NCI-H2081 (cell line): ENCODE measurements around the gene TMC1.
"Not testable (repeated sequence)": the region's sequence is repeated elsewhere in the genome, so short reads cannot be mapped to it uniquely, and the experiment has no call there.

Source experiments
- DNase-seq, 2 experiments: peaks; one replicate each; lab custom pipeline; 2025; lab: John Stamatoyannopoulos, UW

TMC1 gene

DNA sequence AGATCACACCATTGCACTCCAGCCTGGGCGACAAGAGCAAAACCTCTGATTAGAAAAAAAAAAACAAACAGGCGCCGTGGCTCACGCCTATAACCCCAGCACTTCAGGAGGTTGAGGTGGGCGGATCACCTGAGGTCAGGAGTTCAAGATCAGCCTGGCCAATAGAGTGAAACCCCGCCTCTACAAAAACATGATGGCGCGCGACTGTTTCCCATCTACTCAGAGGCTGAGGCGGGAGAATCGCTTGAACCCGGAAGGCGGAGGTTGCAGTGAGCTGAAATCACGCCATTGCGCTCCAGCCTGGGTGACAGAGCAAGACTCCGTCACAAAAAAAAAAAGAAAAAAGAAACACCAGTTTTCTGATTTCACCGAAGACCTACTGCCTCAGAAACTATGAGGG lies at the start of gene TMC1:
Gene TMC1 (plus strand): TSS at position 193 of the 400 bp plus-strand sequence. CDS start 127,041 bp downstream, outside the sequence.
- not testable (repeated sequence) for DNase-seq

- DNase-seq, result no peak
Observed at GRCh38 chr9:72473474-72474261, 47.7 kb upstream of the TMC1 start.

GRCh38 chr9:72474676-72475075 lies 46.7 kb upstream of the TMC1 start:
- DNase-seq, result no peak

- no peak for DNase-seq
Observed at GRCh38 chr9:72476100-72476499, 45.3 kb upstream of the TMC1 start.

- no peak for DNase-seq
Observed at GRCh38 chr9:72476617-72477437, 44.6 kb upstream of the TMC1 start.

- DNase-seq, result no peak
Observed at GRCh38 chr9:72477930-72478518, 43.4 kb upstream of the TMC1 start.

- DNase-seq, result no peak
Observed at GRCh38 chr9:72478966-72479365, 42.4 kb upstream of the TMC1 start.

GRCh38 chr9:72480261-72480660 lies 41.1 kb upstream of the TMC1 start:
- not testable (repeated sequence) for DNase-seq

GRCh38 chr9:72480921-72481320 lies 40.5 kb upstream of the TMC1 start:
- DNase-seq, result no peak

DNA sequence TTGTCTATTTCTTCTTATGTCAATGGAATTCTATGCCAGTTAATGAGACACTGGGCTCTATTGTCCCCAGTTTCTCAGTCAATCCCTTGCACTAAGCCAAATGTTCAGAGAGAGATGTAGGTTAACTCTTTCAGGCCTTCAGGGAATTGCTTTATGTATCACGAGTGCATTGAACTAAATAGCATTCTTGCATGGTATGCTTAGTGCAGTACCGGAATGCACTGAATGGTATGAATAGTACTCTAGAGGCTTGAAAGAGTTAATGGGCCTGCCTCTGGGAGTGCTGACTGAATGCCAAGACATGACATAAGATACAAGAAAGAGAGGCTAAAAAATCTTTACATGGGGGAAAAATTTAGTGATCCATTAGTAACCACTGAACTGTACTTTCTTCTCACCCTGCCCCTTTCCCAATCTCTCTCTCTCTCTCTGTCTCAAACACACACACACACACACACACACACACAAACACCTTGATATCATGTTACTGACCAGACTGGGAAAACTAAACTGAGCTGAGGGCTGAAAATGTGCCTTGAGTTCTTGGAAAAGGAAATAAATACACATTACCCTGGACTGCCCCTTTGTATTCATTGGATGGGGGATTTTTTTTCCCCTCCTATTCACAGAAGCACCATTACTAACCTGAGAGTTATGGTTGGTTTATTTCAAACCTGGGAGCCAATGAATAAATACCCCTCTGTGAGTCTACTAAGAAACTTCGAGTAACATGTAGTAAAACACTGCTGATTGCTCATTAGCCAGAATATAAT lies 35.4 kb upstream of the TMC1 start:
- no peak for DNase-seq

DNA sequence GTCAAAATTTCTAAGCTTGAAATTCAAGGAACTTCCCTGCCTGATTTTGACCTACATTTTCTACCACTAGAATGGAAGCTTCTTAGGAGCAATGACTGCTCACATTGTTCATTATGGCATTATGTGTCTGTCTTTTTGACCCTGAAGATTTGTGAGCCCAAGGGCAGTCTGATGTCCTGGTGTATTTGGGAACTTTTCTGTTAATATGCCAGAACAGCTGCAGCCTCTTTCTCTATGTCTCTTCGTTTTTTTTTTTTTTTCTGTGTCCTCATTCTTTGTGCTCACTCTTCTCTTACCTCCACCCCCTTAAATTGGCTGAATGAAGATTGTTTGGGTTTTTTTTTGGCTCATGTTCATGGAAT lies 34.8 kb upstream of the TMC1 start:
- DNase-seq, result no peak

- DNase-seq, result not testable (repeated sequence)
Observed at GRCh38 chr9:72487665-72488064, 33.7 kb upstream of the TMC1 start.

GRCh38 chr9:72489986-72490385 lies 31.4 kb upstream of the TMC1 start:
- no peak for DNase-seq

GRCh38 chr9:72491242-72491641 lies 30.2 kb upstream of the TMC1 start:
- DNase-seq, result no peak

- no peak for DNase-seq
Observed at GRCh38 chr9:72494051-72494450, 27.4 kb upstream of the TMC1 start.

GRCh38 chr9:72497447-72498046 lies 23.9 kb upstream of the TMC1 start:
- DNase-seq, result peak; percentile 49 to 84

- no peak for DNase-seq
Observed at GRCh38 chr9:72506615-72507014, 14.8 kb upstream of the TMC1 start.

DNA sequence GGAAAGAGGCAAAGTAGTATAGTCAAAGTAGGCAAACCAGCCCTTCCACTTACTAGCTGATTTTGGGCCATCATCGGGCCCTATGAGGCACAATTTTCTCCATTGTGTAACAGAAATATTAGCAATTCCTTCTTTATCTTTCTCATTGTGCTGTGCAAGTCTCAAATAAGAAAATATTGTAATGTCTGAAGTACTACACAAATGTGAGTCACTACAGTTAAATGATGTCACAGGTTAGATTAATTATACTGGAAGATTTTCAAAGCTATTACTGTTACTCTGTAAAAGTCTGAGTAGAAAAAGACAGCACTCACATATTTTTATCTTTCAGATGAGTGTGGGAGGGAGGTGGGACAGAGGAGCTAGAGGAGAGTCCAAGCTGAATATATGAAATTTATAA lies 12.4 kb upstream of the TMC1 start:
- DNase-seq, result no peak

- DNase-seq, result no peak
Observed at GRCh38 chr9:72509635-72510034, 11.8 kb upstream of the TMC1 start.

DNA sequence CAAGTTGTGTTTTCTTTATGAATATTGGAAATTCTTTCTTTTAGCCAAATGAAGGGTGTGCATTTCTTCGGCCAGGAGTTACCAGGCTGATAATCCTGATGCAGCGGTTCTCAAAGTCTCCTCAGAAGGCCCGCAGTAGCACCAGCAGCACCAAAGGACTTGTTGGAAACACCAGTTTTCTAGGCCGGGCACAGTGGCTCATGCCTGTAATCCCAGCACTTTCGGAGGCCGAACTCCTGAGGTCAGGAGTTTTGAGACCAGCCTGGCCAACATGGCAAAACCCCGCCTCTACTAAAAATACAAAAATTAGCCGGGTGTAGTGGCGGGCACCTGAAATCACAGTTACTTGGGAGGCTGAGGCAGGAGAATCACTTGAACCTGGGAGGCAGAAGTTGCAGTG lies 397 bp upstream of the TMC1 start:
- not testable (repeated sequence) for DNase-seq

DNA sequence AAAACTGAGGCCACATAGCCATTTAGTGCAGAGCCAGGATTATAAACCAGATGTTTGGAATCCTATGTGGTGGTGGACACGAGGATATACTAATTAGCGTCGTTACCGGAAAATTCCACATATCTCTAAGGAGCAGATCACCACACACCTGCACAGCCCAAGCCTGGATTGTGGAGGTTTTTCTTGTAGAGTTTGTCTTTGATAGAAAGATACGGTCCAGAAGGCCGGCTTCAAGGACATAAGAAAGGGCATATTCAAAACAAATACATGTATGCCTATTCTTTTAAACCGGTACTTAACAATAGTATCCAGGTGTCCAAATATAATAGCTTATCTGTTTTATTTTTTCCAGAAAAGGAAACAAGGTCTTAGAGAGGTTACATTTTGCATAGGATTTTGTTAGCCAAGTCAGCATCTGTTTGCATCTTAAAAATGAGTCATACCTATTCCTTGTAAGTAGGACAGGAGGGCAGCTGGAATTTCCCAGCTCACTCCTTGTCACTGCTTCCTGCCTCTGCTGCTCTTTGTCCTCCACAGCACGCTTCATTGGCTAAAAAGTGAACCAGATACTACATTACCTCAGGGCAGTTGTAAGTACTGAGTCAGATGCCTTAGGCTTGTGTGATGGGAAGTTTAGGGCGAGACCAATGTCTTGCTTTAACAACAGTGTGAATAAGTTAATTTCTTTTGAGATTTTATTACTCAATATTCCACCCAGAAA lies 3.6 kb downstream of the TMC1 start:
- no peak for DNase-seq
